Activated CD8-positive, alpha-beta memory T cell treated with anti-CD3 and anti-CD28 coated beads for 24 hours (primary cell): ENCODE data around the gene USP47.

Source experiments
- DNase-seq: peaks from one replicate; pipeline ENCODE4 v3.0.0-alpha.2; 2020

USP47 gene

DNA sequence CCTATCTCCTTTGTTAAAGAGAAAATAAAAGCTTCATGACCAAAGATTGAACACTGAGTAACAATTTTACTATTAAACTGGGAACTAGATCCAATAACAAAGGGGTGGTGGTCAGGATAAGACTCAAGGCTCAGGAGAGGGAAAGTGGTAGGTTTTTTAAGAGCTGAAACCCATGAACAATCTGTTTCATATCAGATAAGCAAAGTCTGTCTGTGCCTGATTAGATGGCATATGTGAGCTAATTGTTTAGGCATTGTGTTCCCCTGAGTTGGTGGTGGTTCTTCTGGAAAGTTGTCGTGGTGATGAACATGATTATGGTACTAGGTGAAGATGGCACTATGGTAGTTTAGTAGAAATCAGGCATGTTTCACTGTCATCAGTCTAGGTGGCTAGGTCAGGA, 24.4 kb downstream of the USP47 start:
- no peak for DNase-seq

DNA sequence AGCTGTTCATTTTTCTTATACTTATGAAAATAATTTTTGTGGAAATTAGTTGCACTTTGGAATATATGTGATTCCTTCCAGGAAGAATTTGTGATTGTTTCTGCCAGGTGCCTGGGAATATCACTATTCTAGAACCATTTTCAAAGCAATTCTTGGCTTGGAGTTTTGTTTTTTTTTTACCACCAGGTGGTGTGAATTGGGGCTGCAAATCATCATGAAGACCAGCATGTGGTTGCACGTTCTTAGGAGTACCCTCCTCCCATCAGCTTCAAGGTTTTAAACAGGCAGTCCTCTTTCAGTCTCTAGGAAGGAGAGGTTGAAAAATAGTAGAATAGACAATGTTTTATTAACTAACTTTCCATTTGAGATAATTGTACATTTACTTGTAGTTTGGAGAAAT, 25.9 kb downstream of the USP47 start:
- no peak for DNase-seq

DNA sequence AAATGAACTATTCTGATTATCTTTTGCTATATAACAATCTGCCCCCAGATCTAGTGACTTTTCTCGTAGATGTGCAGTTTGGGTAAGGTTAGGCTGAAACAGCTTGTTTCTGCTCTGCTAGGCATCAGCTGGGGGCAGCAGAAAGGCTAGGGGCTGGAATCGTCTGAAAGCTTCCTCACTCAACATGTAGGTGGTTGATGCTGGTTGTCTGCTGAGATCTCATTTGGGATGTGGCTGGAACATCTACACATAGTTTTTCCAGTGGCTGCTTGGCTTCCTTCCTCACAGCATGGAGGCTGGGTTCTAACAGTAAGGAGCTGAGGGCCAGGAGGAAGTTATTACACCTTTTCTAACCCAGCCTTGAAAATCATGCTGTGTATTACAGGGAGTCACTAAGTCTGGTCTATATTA, 30.2 kb downstream of the USP47 start:
- no peak for DNase-seq

DNA sequence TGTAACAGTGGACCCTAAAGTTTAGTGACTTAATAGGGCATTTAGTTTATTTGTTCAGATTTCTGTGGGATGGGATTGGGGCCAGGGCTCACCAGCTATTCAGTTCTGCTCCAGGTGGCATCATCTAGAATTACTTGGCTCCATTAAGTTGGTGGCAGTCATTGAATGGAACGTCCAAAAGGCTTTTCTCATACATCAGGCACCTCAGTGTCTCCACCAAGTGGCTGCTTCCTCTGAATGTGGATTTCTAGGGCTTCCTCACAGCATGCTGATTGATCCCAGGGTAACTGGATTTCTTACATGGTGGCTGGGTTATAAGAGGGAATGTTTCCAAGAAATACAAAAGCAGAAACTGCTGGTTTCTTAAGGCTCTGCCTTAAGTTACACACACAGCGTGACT, 34.7 kb downstream of the USP47 start:
- DNase-seq, result no peak

DNA sequence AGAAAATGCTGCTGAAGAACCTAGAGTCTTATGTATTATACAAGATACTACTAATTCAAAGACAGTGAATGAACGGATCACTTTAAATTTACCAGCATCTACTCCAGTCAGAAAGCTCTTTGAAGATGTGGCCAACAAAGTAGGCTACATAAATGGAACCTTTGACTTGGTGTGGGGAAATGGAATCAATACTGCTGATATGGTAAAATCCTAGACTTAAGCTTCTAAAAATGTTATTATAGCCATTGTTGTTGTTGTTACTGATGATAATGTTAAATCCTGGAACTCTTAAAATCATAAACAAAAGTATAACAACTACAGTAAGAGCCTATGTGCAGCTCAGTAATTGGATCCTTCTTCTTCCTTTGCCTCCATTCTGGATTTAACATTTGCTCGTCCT, 38.4 kb downstream of the USP47 start:
- DNase-seq, result no peak

DNA sequence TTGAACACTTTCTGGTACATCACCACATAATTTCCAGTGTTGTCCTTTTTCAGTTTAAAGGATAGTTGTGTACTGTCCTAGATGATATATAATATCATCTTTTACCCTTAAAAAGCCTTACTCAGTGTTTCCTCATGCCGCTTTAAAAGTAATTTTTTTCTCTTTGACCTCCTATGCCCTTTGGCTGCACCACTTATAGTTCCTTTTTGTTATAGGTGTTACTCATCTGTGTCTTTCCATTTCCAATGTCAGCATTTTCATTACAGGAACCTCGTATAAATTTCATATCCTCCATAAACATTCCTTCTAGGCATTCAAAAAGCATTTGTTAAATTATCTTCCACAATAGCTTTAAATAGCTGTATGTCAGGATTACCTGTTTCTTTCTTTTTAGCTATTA, 40.8 kb downstream of the USP47 start:
- no peak for DNase-seq

DNA sequence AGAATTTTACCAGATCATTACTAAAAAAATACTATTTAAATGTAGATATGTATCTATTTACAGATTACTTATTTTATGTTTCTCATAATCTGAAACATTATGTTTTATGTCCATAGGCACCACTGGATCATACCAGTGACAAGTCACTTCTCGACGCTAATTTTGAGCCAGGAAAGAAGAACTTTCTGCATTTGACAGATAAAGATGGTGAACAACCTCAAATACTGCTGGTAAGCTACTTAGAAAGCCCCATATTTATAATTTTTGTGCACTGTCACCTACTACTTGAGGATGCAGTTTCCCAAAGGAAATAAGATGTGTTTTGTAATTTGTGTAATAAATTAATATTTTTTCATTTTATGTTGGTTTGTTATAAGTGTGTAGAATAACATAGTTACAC, 42.6 kb downstream of the USP47 start:
- no peak for DNase-seq

DNA sequence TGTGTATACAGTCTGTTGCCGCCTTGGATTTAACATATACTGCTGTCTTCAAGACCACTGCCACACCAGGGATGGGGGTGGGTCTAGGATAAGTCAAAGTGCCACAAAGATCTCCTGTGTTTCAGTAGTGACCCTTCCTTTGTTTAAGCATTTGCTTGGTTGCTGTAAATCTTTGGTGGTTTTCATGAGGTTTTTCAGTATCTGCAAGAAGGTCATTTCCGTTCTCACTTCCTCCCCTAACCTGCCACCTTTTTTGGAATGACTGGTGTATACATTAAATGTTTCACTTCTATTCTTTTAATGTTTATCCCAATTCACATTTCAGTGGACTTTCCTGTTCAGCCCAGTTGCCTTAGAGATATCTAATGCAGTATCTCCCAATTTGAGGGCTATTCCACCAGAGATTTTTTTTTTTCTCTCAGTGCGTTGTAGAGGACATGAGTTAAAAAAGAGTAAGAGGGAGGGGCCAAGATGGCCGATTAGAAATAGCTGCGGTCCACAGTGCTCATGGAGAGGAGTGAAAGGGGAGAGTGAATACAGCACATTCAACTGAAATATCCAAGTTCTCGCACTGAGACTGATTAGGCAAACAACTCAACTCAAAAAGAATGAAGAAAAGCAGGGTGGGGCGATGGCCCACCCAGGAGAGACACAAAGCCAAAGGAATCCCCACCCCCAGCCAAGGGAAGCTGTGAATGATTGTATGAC, 43.2 kb downstream of the USP47 start:
- no peak for DNase-seq

DNA sequence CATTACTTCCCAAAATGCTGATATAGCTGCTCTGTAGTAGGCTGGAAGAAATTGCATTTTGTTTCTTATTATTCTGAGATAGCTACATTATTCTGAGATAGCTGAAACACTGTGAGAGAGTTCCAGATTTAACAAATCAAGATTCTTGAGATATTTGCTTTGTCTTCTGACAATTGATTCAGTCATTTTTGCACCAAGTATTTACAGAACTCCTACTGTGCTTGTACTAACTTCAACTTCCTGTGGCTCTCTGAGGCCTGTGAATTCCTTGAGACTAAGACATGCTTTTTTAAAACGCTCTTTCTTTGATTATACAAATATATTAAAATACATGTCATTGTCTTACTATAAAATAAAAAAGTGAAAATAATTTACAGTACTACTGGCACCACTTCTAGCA, 52.7 kb downstream of the USP47 start:
- no peak for DNase-seq

DNA sequence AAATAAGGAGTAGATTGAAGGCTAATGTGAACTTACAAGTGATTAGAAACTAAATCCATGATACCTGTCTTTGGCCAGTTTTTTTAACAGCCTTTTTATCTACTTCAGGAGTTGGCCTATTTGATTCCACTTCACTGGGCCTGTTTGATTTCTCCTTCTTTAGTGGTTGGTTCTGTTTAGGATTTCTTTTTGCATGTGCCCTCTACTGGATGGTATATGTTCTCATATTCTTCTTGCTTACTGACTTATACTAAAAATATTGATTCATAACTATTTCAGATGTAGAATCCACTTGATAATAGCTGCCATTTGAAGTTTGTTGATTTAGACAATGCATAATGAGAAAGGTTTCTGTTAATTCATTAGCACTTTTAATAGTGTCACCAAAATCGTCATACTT, 53.9 kb downstream of the USP47 start:
- no peak for DNase-seq

DNA sequence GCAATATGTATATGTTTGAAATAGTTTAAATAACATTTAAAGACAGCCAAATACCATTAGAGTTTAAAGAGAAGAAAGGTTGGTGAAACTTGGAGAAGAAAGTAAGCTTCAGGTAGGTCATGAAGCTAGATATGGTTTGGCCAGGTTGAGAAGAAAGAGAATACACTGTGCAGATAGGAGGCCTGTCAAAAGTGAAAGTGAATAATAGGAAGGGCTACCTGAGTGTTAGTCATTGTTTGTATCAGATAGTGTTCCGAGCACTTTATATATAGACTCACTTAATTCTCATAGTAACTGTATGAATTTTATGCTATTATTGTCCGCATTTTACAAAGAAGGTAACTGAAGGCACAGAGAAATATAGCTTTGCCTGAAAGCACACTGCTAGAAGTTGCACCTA, 56.9 kb downstream of the USP47 start:
- no peak for DNase-seq

DNA sequence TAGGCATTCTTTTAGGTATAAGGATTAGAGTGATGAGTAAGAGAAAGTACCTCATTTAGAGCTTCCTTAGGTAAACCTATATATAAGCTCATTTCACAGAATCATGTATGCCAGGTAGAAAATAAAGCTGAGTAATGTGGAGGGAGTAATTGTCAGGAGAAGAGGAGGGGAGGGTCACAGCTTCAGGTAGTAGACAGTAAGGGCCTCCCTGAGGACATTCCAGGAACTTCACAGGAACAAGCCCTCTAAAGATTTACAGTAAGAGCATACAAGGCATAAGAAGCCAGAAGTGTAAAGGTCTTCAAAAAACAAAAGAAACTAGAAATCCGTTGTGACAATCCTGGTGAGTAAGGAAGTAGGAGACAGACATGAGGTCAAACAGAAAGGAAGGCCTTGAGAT, 57.6 kb downstream of the USP47 start:
- DNase-seq, result no peak

DNA sequence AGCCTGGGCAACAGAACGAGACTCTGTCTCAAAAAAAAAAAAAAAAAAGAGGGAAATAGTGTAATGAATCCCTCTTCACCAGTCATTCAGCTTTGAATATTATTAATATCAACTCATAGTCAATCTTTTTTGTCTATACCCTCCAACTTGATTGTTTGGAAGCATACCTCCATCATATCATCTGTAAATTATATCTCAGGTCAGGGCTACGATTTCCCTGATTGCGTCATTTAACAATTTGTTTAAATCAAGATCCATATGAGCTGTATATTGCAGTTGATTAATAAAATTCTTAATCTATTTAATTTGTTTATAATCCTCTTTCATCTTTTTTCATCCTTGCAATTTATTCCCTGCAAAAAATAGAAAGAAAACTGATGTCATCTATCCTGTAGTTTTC, 60.2 kb downstream of the USP47 start:
- no peak for DNase-seq

DNA sequence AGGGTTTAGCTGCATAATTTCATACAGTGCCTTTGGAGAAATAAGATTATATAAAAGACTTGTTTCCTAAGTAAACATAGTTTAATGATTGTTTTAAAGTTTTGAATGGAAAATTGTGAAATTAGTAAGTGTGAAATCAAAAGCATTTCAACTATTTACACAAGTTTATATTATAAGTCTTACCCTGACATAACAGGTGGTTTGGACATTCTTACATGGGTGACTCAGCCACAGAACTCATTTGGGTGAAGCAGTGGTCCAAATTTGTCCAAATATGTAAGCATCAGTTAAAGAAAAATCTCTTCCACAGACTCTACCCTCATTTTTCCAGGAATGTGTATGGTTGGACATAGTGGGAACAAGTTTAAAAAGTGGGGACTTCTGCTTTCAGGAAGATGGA, 68.0 kb downstream of the USP47 start:
- no peak for DNase-seq

DNA sequence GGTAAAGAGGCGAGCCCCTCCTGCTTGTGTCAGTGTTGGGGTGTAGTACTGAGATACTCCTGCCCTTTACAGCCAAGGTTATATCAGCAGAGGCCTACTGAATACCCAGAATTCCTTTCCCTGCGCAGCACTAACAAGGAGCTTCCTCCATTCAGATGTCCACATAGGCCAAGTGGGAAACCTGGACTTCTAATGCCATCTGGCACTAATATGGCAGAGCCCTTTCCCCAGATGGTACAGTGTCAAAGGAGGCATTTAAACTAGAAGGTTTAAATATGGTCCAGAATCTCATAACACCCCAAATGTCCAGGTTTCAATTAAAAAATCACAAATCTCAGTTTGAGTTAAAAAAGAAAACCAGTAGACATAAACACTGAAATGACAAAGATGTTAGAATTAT, 68.8 kb downstream of the USP47 start:
- DNase-seq, result no peak

DNA sequence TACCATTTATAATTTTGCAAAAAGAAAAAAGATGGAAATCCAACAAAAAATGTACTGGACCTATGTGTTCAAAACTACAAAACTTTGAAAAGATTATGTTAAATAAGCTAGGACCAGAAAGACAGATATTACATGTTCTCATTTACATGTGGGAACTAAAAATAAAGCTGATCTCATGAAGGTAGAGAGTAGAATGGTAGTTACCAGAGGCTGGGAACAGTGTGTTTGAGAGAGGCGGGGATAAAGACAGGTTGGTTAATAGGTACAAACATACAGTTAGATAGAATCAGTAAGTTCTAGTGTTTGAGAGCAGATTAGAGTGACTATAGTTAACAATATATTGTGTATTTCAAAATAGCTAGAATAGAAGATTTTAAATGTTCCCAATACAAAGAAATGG, 71.6 kb downstream of the USP47 start:
- DNase-seq, result no peak

DNA sequence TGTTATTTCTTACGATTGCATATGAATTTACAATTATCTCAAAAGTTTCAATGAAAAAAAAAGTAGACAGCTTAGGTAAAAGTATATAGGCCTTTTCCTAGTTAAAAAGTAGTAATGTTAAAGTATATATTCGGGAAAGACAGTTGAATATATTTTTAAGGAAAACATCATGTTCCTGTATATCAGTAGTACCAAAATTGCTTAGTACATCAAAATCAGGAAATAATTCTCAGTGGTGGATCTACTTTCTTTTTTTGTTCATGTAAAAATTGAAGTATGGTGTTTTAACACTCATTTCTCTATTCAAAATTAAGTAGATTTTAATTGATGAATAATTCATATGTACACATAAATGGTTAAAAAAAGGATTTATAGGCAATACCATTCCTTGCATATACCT, 73.9 kb downstream of the USP47 start:
- no peak for DNase-seq

DNA sequence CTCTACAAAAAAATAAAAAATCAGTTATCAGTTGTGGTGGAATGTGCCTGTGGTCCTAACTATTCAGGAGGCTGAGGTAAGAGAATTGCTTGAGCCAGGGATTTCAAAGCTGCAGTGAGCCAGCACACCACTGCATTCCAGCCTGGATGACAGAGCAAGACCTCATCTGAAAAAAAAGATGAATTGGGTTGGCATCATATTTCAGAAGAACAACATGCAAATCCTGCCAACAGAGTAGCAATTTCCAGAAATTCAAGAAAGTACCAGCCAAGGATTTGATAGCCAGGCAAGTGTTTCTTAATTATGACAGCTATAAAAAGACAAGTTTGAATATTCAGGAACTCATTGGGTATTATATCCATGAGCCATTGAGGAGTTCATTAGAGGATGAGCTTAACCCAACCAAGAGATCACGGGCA, 75.2 kb downstream of the USP47 start:
- DNase-seq, result no peak

DNA sequence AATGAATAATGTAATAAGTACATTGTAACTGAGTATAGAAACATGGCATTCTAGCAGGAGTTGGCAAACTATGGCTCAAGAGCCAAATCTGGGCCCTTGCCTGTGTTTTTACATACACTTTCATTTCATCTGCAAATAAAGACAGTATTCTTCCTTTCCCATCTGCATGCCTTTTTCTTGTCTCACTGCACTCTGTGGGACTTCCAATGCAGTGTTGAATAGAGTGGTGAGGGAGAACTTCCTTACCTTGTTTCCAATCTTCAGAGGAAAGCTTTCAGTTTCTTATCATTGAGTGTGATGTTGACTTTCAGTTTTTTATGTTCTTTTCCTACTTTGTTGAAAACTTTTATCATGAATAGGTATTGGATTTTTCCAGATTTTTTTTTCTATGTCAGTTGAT, 82.1 kb downstream of the USP47 start:
- no peak for DNase-seq

DNA sequence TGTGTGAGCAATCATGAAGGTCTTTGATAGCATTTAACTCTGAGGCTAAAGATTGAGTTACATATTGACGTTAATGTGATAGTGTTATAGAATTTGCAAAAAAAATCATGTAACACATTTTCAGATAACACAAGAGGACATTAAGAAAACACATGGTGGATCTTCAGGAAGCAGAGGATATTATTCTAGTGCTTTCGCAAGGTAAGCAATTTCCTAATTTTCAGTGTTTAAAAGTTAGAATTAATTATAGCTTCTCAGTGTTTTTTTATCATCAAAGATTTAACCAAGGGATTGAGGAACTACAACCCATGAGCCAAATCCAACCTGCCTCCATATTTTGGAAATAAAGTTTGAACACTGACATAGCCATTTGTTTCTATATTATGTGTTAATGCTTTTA, 88.1 kb downstream of the USP47 start:
- DNase-seq, result no peak

DNA sequence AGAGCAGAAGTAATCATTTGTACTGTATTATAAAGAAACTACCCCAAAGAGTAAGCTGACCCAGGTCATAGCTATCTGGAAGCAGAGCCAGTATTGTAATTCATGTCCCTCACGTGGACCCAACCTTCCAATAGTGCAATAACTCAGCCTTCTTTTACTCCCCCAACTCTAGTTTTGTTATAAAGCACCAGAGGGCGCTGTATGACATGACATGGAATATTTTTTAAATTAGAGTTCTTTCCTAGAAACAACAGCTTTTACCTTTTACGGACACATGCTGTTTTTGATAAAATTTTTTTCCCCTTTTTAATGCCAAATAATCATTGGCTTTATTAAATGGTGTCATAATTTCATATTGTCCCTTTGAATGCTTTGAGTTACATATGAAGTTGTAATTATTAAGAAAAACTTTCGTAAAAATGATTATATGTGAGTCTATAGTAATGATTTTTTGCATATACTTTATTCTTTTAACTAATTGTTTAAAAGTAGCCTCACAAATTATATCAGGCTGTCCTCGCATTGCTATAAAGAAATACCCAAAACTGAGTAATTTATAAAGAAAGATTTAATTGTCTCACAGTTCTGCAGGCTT, 89.8 kb downstream of the USP47 start:
- no peak for DNase-seq

DNA sequence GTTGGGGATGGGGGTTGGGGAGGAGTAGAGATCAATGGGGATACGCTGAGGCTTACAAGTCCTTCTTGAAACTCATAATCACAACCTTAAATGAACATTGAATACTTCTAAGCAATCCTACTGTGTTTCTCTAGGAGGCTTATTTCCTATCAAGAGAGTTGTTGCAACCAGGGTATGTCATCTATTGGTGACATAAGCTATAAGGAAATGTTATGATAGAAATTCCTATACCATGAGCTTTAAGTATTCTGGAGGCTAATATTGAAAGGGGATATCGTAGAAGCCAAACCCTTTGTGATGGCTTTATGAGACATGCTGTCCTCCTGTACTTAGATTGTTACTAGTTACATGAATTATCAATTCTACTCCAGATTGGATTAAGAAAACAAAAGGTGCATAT, 93.8 kb downstream of the USP47 start:
- DNase-seq, result no peak

DNA sequence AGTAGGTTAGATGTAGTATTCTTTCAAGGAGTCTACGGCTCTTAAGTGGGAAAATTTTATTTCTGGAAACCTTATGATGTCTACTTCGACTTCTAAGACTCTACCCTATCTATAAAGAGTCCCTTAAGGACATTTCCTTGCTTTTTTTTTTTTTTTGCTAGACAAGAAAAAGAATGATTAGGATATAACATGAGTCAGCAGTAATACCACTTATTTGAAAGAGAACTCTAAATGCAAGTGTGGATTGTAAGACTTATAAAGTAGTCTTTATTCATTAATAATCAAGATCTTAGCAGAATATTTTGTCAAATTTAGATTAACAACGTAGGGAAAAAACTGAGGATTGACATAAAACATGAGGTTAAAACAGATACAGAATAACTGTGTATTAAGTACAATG, 95.7 kb downstream of the USP47 start:
- DNase-seq, result no peak

DNA sequence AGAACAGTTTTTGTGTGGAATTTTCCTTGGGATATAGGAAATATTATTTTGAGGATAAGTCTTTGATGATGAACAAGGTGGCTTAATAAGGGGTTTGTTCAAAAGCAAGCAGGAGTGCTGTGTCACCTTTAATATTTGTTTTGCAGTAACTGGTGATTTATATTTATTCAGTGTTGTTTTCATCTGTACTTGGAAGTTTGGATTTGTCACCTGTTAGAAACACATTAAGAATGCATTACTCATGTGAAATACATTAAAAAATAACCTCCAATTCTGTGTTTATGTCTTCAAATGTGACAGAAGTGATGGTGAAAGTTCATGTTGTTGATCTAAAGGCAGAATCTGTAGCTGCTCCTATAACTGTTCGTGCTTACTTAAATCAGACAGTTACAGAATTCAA, 96.2 kb downstream of the USP47 start:
- no peak for DNase-seq

DNA sequence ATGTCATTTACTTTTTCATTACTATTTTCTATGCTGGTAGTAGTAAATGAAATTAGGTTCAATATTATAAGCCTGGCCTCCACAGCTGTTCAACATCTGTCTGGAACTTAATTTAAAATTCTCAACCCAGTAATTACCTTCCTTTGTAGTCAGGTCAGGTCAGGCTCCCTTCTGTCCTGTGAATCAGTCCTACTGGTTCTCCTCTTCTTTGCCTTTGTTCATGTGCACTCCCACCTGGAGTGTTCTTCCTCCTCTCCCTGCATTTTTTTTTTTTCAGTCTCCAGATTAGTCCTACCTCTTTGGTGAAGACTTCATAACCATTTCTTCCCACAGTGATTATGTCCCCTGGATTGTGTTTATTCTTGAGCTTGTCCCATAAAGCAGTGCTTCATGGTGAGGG, 98.8 kb downstream of the USP47 start:
- DNase-seq, result no peak
